Esophagus (tissue), 2 donors: Measurements from ENCODE around the gene LPAR2. TPM values are rescaled to one million over a fixed set of nuclear protein-coding genes. Genes with fewer than 3 reads are reported as not detected.

Experiments
- H3K27ac ChIP-seq, 2 donors: one replicate each; pipeline ENCODE4 v1.5.1; 2013; ENCODE audit warnings: low read depth in 2 of 2, mild to moderate bottlenecking in 2 of 2, inconsistent platforms in 1 of 2, low read length in 1 of 2, moderate library complexity in 1 of 2
- H3K27me3 ChIP-seq, 2 donors: one replicate each; pipeline ENCODE4 v1.6.1; 2013; ENCODE audit warnings: low read length in 2 of 2, control low read depth in 1 of 2, mild to moderate bottlenecking in 1 of 2; ENCODE audit not compliant: insufficient read depth in 2 of 2, control insufficient read depth in 1 of 2
- H3K36me3 ChIP-seq, 2 donors: one replicate each; pipeline ENCODE4 v1.6.1; 2013; ENCODE audit warnings: low read length in 1 of 2; ENCODE audit not compliant: control insufficient read depth in 2 of 2, insufficient read depth in 2 of 2
- H3K4me1 ChIP-seq, 2 donors: one replicate each; pipeline ENCODE4 v1.6.1; 2013; ENCODE audit warnings: low read length in 1 of 2; ENCODE audit not compliant: control insufficient read depth in 2 of 2, insufficient read depth in 2 of 2
- H3K4me3 ChIP-seq, 2 donors: one replicate each; pipeline ENCODE4 v1.5.1; 2013; ENCODE audit warnings: low read length in 2 of 2, mild to moderate bottlenecking in 2 of 2, low read depth in 1 of 2, moderate library complexity in 1 of 2
- H3K9me3 ChIP-seq, 2 donors: one replicate each; pipeline ENCODE4 v1.6.1; 2013; ENCODE audit warnings: mild to moderate bottlenecking in 2 of 2, low read depth in 1 of 2, low read length in 1 of 2, moderate library complexity in 1 of 2; ENCODE audit not compliant: control insufficient read depth in 2 of 2, insufficient read depth in 1 of 2
- WGBS, 2 donors: extraction: QIAGEN DNeasy Blood & Tissue Kit; methylation state at CpG; one replicate each; pipeline ENCODE4 v1.1.7; 2013; 5-methylcytosine and 5-hydroxymethylcytosine counted together
- polyA plus RNA-seq, 2 donors: library from polyadenylated mRNA; stranded (reverse); fragments of 200-250 nt; gene quantifications; one replicate each; pipeline ENCODE4 v1.2.3, GENCODE V29; 2013
- donor health status: healthy with polysubstance abuse.
- donor health status: Bipolar disorder and iron deficiency.

Gene LPAR2
- polyA plus RNA-seq, 2 donors, result 8.3 to 10.3 TPM

DNA sequence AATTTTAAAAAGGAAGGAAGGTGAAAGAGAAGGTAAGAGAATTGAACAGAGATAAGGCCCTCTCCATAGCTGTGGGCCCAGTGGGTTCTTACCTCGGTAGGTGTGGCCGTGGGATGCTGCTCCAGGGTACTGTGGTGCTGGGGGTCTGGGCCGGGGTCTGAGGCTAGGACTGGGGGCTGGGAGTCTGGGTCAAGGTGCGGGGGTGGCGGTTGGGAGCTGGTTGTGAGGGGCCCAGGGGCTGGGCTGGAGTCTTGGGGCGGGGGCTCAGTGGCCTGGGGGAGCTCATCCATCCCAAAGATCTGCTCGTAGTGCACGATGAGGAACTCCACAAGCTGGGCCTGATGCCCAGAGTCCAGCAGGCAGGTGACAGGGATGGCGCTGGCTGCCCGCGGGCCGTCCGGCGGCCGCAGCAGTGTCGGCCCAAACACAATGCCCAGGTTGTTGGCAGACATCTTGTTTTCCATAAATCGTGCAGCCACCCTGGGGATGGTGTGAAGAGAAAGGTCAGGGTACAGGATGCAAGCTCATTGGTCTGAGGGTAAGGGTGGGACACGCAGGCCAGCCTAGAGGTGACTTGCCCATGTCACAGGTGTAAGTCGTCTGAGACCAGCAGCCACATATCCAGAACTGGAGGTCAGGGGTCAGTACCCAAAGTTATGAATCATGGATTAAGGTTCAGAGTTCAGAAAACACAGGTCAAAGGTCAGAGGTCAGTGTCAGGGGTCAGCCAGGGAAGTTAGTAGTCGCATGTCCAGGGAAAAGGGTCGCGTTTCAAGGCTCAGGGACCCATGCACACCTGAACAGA lies 5.9 kb upstream of the LPAR2 start:
- WGBS, 2 donors, result 92 to 94% methylated on average over 22 of the region's 22 CpGs
- Histone ChIP-seq H3K9me3 (no peaks in the 10 kb centered on the region), H3K4me3 (no peak overlapping the region), H3K4me1 (no peaks in the 10 kb centered on the region), H3K36me3 (peaks cover 0 to 30% of the 10 kb centered on the region in 2 donors), H3K27me3 (no peaks in the 10 kb centered on the region), H3K27ac (no peak overlapping the region)

- no peaks in the 10 kb centered on the region for H3K9me3 ChIP-seq
- no peak overlapping the region for H3K27ac ChIP-seq
- 86 to 89% methylated on average over 5 of the region's 5 CpGs for WGBS, 2 donors
- no peaks in the 10 kb centered on the region for H3K4me1 ChIP-seq
- peaks cover 0 to 24% of the 10 kb centered on the region in 2 donors for H3K36me3 ChIP-seq
- no peak overlapping the region for H3K4me3 ChIP-seq
- H3K27me3 ChIP-seq, result no peaks in the 10 kb centered on the region
Observed at GRCh38 chr19:19632661-19633060, 4.6 kb upstream of the LPAR2 start.

DNA sequence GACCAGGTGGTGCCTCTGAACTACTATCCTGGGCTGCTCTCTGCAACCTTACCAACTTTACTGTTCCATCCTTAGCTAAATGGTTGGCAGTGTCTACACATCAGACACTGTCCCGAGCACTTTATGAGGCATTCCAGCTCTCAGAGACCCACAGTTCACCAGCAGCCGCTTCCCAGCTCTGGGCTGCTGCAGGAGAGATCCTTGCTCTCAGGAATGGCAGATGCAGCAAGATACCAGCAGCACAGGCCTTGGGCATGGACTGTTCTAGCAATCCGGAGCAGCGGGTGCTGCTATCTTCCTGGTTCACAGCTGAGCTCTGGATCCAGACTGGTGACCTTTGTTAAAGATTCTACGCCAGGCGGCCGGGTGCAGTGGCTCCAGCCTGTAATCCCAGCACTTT lies 3.3 kb upstream of the LPAR2 start:
- peaks cover 0 to 19% of the 10 kb centered on the region in 2 donors for H3K36me3 ChIP-seq
- no peaks in the 10 kb centered on the region for H3K9me3 ChIP-seq
- H3K27ac ChIP-seq, result no peak overlapping the region
- 88 to 94% methylated on average over 7 of the region's 7 CpGs for WGBS, 2 donors
- H3K4me3 ChIP-seq, result no peak overlapping the region
- H3K27me3 ChIP-seq, result no peaks in the 10 kb centered on the region
- H3K4me1 ChIP-seq, result peaks cover 0 to 7% of the 10 kb centered on the region in 2 donors

GRCh38 chr19:19630426-19630825 lies 2.4 kb upstream of the LPAR2 start:
- Histone ChIP-seq H3K36me3 (peaks cover 0 to 19% of the 10 kb centered on the region in 2 donors), H3K9me3 (no peaks in the 10 kb centered on the region)

DNA sequence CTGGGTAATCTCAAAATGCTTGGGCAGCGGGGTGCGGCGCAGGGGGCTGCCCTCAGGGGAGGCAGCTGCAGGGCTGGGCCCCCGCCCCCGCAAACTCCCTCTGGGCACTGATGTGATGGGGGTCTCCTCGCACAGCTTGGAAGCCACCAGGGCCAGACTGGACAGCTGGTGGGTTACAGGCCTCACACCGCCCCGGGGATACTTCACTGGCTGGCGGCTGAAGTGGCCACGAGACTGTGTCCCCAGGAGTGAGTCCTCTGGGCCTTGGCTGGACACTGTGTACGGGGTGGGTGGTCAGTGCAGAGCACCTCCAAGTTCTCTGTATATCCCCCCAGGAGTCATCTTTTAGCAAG lies 2.0 kb upstream of the LPAR2 start:
- Histone ChIP-seq H3K4me3 (no peak overlapping the region), H3K27me3 (no peaks in the 10 kb centered on the region), H3K4me1 (peaks cover 0 to 7% of the 10 kb centered on the region in 2 donors), H3K36me3 (peaks cover 0 to 19% of the 10 kb centered on the region in 2 donors), H3K27ac (no peak overlapping the region), H3K9me3 (no peaks in the 10 kb centered on the region)
- WGBS, 2 donors, result 97 to 98% methylated on average over 11 of the region's 11 CpGs

More at GRCh38 chr19:19630426-19630825, 2.4 kb upstream of the LPAR2 start:
- Histone ChIP-seq H3K4me3 (no peak overlapping the region), H3K4me1 (peaks cover 0 to 7% of the 10 kb centered on the region in 2 donors), H3K27me3 (no peaks in the 10 kb centered on the region), H3K27ac (no peak overlapping the region)
- 96 to 98% methylated on average over 2 of the region's 2 CpGs for WGBS, 2 donors

- H3K27ac ChIP-seq, result peak overlapping the region; percentile 77 to 87
- H3K36me3 ChIP-seq, result peaks cover 0 to 14% of the 10 kb centered on the region in 2 donors
- 6 to 10% methylated on average over 51 of the region's 51 CpGs for WGBS, 2 donors
Observed at GRCh38 chr19:19628501-19629134, 598 bp upstream of the LPAR2 start.

GRCh38 chr19:19626516-19627472 lies 1.2 kb downstream of the LPAR2 start:
- H3K27me3 ChIP-seq, result no peaks in the 10 kb centered on the region
- H3K36me3 ChIP-seq, result peaks cover 0 to 10% of the 10 kb centered on the region in 2 donors
- H3K4me1 ChIP-seq, result peaks cover 0 to 7% of the 10 kb centered on the region in 2 donors
- H3K9me3 ChIP-seq, result no peaks in the 10 kb centered on the region
- H3K4me3 ChIP-seq, result peak overlapping the region in 1 of 2 donors; percentile 67
- WGBS, 2 donors, result 92 to 94% methylated on average over 48 of the region's 48 CpGs
- peak overlapping the region in 1 of 2 donors; percentile 70 for H3K27ac ChIP-seq

More at GRCh38 chr19:19628501-19629134, 598 bp upstream of the LPAR2 start:
- Histone ChIP-seq H3K9me3 (no peaks in the 10 kb centered on the region), H3K4me3 (peak overlapping the region; percentile 60 to 67), H3K4me1 (peaks cover 0 to 7% of the 10 kb centered on the region in 2 donors), H3K27me3 (no peaks in the 10 kb centered on the region)

- Histone ChIP-seq H3K36me3 (peaks cover 0 to 7% of the 10 kb centered on the region in 2 donors), H3K27ac (no peak overlapping the region), H3K27me3 (no peaks in the 10 kb centered on the region), H3K4me1 (peaks cover 0 to 7% of the 10 kb centered on the region in 2 donors), H3K4me3 (no peak overlapping the region), H3K9me3 (no peaks in the 10 kb centered on the region)
- 92 to 96% methylated on average over 19 of the region's 19 CpGs for WGBS, 2 donors
Observed at GRCh38 chr19:19624032-19624570, 3.9 kb downstream of the LPAR2 start.

GRCh38 chr19:19623383-19623782 lies 4.6 kb downstream of the LPAR2 start:
- peaks cover 0 to 11% of the 10 kb centered on the region in 2 donors for H3K4me1 ChIP-seq
- H3K36me3 ChIP-seq, result peaks cover 0 to 7% of the 10 kb centered on the region in 2 donors
- no peaks in the 10 kb centered on the region for H3K27me3 ChIP-seq
- H3K9me3 ChIP-seq, result no peaks in the 10 kb centered on the region
- 77 to 86% methylated on average over 5 of the region's 5 CpGs for WGBS, 2 donors
- no peak overlapping the region for H3K4me3 ChIP-seq
- H3K27ac ChIP-seq, result no peak overlapping the region
